GM23248 (cell line): ENCODE results near the gene PLBD2. TPM values are rescaled to one million over a fixed set of nuclear protein-coding genes. Genes with fewer than 3 reads are reported as not detected.

ENCODE experiments used
- DNase-seq: peaks from one replicate; pipeline ENCODE4 v3.0.0-alpha.2; 2015
- H2AFZ ChIP-seq: fragments of 200-600 bp; sonication (generic); 2 replicates; pipeline ENCODE4 v1.6.1; 2016; ENCODE audit warnings: antibody characterized with exemption
- H3F3A ChIP-seq: fragments of 200-600 bp; sonication (generic); 2 replicates; pipeline ENCODE4 v1.6.1; 2016; ENCODE audit warnings: mild to moderate bottlenecking, antibody characterized with exemption, mixed run types; ENCODE audit not compliant: insufficient read depth
- H3K27ac ChIP-seq: fragments of 200-600 bp; sonication (generic); 2 replicates; pipeline ENCODE4 v1.5.1; 2016; ENCODE audit warnings: mild to moderate bottlenecking
- H3K27me3 ChIP-seq: fragments of 200-600 bp; sonication (generic); replicated peaks from 2 replicates; pipeline ENCODE4 v1.6.1; 2016; ENCODE audit warnings: mild to moderate bottlenecking; ENCODE audit not compliant: insufficient read depth
- H3K36me3 ChIP-seq: fragments of 200-600 bp; sonication (generic); 2 replicates; pipeline ENCODE4 v1.6.1; 2016; ENCODE audit warnings: low read depth, mild to moderate bottlenecking
- H3K4me1 ChIP-seq: fragments of 200-600 bp; sonication (generic); 2 replicates; pipeline ENCODE4 v1.6.1; 2016; ENCODE audit warnings: mild to moderate bottlenecking; ENCODE audit not compliant: insufficient read depth
- H3K4me2 ChIP-seq: fragments of 200-600 bp; sonication (generic); one replicate; pipeline ENCODE4 v1.6.1; 2016; ENCODE audit warnings: mild to moderate bottlenecking; ENCODE audit not compliant: unreplicated experiment
- H3K4me3 ChIP-seq: fragments of 200-600 bp; sonication (generic); 2 replicates; pipeline ENCODE4 v1.5.1; 2016; ENCODE audit warnings: mild to moderate bottlenecking
- H3K79me2 ChIP-seq: fragments of 200-600 bp; sonication (generic); 2 replicates; pipeline ENCODE4 v1.6.1; 2016; ENCODE audit warnings: mild to moderate bottlenecking; ENCODE audit not compliant: insufficient read depth
- H3K9ac ChIP-seq: fragments of 200-600 bp; sonication (generic); 2 replicates; pipeline ENCODE4 v1.6.1; 2016; ENCODE audit warnings: mild to moderate bottlenecking
- H3K9me2 ChIP-seq: fragments of 200-600 bp; sonication (generic); 2 replicates; pipeline ENCODE4 v1.6.1; 2016; ENCODE audit warnings: mixed run types, mild to moderate bottlenecking, moderate library complexity; ENCODE audit not compliant: insufficient read depth
- H3K9me3 ChIP-seq: fragments of 200-600 bp; sonication (generic); one replicate; pipeline ENCODE4 v1.6.1; 2017; ENCODE audit warnings: low read depth
- H4K20me1 ChIP-seq: fragments of 200-600 bp; sonication (generic); 2 replicates; pipeline ENCODE4 v1.6.0; 2016; ENCODE audit not compliant: insufficient read depth
- EZH2 ChIP-seq: fragments of 200-600 bp; sonication (generic); IDR thresholded peaks from 2 replicates; pipeline ENCODE4 v1.6.1; 2018; ENCODE audit warnings: antibody characterized with exemption, mild to moderate bottlenecking; ENCODE audit not compliant: insufficient read depth, poor library complexity, severe bottlenecking
- EZH2phosphoT487 ChIP-seq: fragments of 200-600 bp; sonication (generic); IDR thresholded peaks from 2 replicates; pipeline ENCODE4 v1.6.1; 2018; ENCODE audit warnings: antibody characterized with exemption, moderate library complexity, mild to moderate bottlenecking, low read depth; ENCODE audit not compliant: insufficient read depth
- WGBS, 2 experiments: methylation state at CpG; one replicate each; pipeline ENCODE4 v1.1.6; 2015 to 2017; ENCODE audit warnings: low lambda C conversion rate in 2 of 2, low coverage in 1 of 2; ENCODE audit errors: missing lambda C conversion rate in 2 of 2; 5-methylcytosine and 5-hydroxymethylcytosine counted together
- in situ Hi-C: fragments of 300-500 bp; cut with MboI; formaldehyde crosslinking; loops from 2 replicates; pipeline ENCODE4 v1.15.0; 2020
- polyA plus RNA-seq: library from polyadenylated mRNA; unstranded; fragments of >200 nt; fragmentation: Nextera tagmentation; extraction: Ambion mirVana; gene quantifications from 2 replicates; pipeline ENCODE4 v1.2.1, GENCODE V29; 2016
- total RNA-seq: library from RNA; depleted of rRNA; stranded (reverse); fragments of >200 nt; shearing (Covaris generic); gene quantifications from 2 replicates; pipeline ENCODE4 v1.2.3, GENCODE V29; 2014

Gene PLBD2
- total and polyA plus RNA-seq, 2 experiments from 2014 or later: 38.5 to 58.5 TPM

- 56 to 58% methylated on average over 13 to 16 of the region's 16 CpGs for WGBS, 2 experiments
- no peak overlapping the region for H3K9ac ChIP-seq
- in situ Hi-C loops: no loop called here
- H3K4me3 ChIP-seq: no peak overlapping the region
- no peaks in the 10 kb centered on the region for H3K9me3 ChIP-seq
- H3K4me1 ChIP-seq: no peaks in the 10 kb centered on the region
- TF ChIP-seq EZH2: no peak
- no peak for TF ChIP-seq EZH2phosphoT487
- DNase-seq: no peak
- no peaks in the 10 kb centered on the region for H3K79me2 ChIP-seq
- H3K27me3 ChIP-seq: no peaks in the 10 kb centered on the region
- H3F3A ChIP-seq: no peaks in the 10 kb centered on the region
- H3K9me2 ChIP-seq: no peaks in the 10 kb centered on the region
- no peaks in the 10 kb centered on the region for H4K20me1 ChIP-seq
- no peak overlapping the region for H3K4me2 ChIP-seq
- no peak overlapping the region for H3K27ac ChIP-seq
- no peaks in the 10 kb centered on the region for H3K36me3 ChIP-seq
- H2AFZ ChIP-seq: no peak overlapping the region
These were observed 38.6 kb downstream of the PLBD2 start for GRCh38 chr12:113396828-113397496.

DNA sequence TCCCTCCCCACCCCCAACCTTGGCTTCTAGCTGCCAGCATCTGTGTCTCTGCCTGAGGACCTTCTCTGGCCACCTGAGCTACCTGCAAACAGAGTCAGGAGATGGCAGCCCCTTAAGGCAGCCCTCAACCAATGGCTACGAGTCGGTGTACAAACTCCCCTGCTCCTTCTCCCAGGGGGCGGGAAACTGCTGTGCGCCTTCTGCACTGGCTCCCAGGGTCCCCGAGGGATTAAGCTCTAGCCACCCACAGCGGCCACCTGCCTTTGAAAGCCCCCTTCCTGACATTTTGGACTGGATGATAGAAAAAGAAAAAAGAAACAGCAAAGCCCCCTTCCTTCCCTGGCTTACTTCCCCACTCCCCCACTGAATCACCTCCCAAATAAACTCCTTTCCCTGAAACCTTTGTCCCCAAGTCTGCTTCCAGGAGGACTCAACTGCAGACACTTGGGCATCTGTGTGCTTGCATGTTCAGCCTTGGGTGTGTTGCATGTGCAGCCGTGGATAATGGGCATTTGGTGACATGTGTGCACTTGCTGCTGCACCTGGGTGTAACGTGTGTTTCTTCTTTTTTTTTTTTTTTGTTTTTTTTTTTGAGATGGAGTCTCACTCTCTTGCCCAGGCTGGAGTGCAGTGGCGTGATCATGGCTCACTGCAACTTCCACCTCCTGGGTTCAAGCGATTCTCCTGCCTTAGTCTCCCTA, 39.3 kb downstream of the PLBD2 start:
- no peaks in the 10 kb centered on the region for H3F3A ChIP-seq
- 32 to 34% methylated on average over 10 of the region's 10 CpGs for WGBS, 2 experiments
- no peaks in the 10 kb centered on the region for H3K79me2 ChIP-seq
- H3K4me2 ChIP-seq: no peak overlapping the region
- no peak for TF ChIP-seq EZH2phosphoT487
- no peak for TF ChIP-seq EZH2
- H3K9me2 ChIP-seq: no peaks in the 10 kb centered on the region
- in situ Hi-C loops: no loop called here
- H3K4me3 ChIP-seq: no peak overlapping the region
- H3K27ac ChIP-seq: no peak overlapping the region
- no peaks in the 10 kb centered on the region for H3K4me1 ChIP-seq
- no peak for DNase-seq
- H3K36me3 ChIP-seq: no peaks in the 10 kb centered on the region
- no peaks in the 10 kb centered on the region for H3K9me3 ChIP-seq
- no peak overlapping the region for H3K9ac ChIP-seq
- H3K27me3 ChIP-seq: no peaks in the 10 kb centered on the region
- H2AFZ ChIP-seq: no peak overlapping the region
- no peaks in the 10 kb centered on the region for H4K20me1 ChIP-seq

DNA sequence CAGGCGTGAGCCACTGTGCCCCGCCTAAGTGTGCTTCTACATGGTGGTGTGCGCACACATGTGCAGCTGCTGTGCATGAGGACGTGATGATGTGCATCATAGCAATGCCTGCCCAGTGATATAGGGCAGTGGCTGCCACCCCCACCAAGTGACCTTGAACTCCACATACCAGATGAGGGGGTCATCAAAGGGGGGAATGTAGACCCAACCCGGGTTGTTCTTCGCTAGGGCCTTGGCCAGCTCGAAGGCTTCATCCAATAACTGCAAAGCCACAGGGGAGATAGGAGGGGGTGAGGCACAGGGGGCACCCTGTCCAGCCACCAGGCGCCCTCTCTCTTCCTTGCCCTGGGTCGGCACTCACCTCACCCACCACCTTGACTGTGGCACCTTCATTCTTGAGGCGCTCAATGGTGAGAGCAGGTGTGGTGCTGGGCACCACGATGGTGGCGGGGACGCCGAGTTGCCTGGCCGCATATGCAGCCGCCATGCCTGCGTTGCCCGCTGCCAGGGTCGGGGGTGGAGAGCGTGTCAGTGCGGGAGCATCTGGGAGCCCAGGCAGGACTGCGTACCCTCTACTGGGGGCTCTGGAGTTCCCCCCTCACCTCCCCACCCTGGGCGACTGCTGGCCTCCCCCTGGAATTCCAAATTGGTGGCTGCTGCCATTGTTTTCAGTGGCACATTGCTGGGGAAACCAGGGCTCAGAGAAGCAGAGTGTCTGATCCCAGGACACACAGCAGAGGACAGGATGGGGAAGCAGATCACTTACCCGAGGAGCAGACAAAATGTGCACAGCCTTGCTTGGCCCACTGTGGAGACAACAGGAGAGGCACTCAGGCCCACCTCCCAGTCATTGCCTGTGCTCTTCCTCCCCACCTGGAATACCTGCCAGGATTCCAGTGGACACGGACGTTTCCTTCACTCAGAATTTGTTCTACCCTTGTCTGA, 40.2 kb downstream of the PLBD2 start:
- H3K79me2 ChIP-seq: no peaks in the 10 kb centered on the region
- no peak for TF ChIP-seq EZH2
- TF ChIP-seq EZH2phosphoT487: no peak
- no peaks in the 10 kb centered on the region for H3K9me3 ChIP-seq
- no peak overlapping the region for H3K4me2 ChIP-seq
- H2AFZ ChIP-seq: no peak overlapping the region
- H3K36me3 ChIP-seq: no peaks in the 10 kb centered on the region
- no peaks in the 10 kb centered on the region for H3K9me2 ChIP-seq
- H3K27me3 ChIP-seq: no peaks in the 10 kb centered on the region
- 80% methylated on average over 26 of the region's 26 CpGs for WGBS, 2 experiments
- H3K27ac ChIP-seq: no peak overlapping the region
- H3F3A ChIP-seq: no peaks in the 10 kb centered on the region
- no peaks in the 10 kb centered on the region for H4K20me1 ChIP-seq
- no peaks in the 10 kb centered on the region for H3K4me1 ChIP-seq
- no peak overlapping the region for H3K9ac ChIP-seq
- in situ Hi-C loops: no loop called here
- no peak for DNase-seq
- no peak overlapping the region for H3K4me3 ChIP-seq

- Histone ChIP-seq H3K4me2 (no peak overlapping the region), H2AFZ (no peak overlapping the region), H4K20me1 (no peaks in the 10 kb centered on the region), H3K9me2 (no peaks in the 10 kb centered on the region), H3K9ac (no peak overlapping the region), H3K79me2 (no peaks in the 10 kb centered on the region), H3K9me3 (no peaks in the 10 kb centered on the region), H3K27ac (no peak overlapping the region), H3K4me1 (no peaks in the 10 kb centered on the region), H3K27me3 (no peaks in the 10 kb centered on the region), H3F3A (no peaks in the 10 kb centered on the region), H3K4me3 (no peak overlapping the region), H3K36me3 (no peaks in the 10 kb centered on the region)
- in situ Hi-C loops: no loop called here
- no peak for DNase-seq
- 69 to 82% methylated on average over 10 to 12 of the region's 12 CpGs for WGBS, 2 experiments
- TF ChIP-seq EZH2 (no peak), EZH2phosphoT487 (no peak)
These were observed 41.1 kb downstream of the PLBD2 start for GRCh38 chr12:113399490-113399889.
